Muscle layer of colon (tissue), 2 donors: ENCODE results near the gene TMEM164.

Source experiments
- H3K27ac ChIP-seq: one replicate; pipeline ENCODE4 v1.7.0; 2013; ENCODE audit warnings: low read depth, mild to moderate bottlenecking, low read length, moderate library complexity
- H3K27me3 ChIP-seq, 2 donors: one replicate each; pipeline ENCODE4 v1.7.0; 2013; ENCODE audit warnings: low read length in 2 of 2, mild to moderate bottlenecking in 2 of 2; ENCODE audit not compliant: insufficient read depth in 2 of 2, control insufficient read depth in 1 of 2
- H3K36me3 ChIP-seq: one replicate; pipeline ENCODE4 v1.7.0; 2013; ENCODE audit warnings: mild to moderate bottlenecking, low read length; ENCODE audit not compliant: insufficient read depth
- H3K4me1 ChIP-seq: one replicate; pipeline ENCODE4 v1.7.0; 2013; ENCODE audit warnings: mild to moderate bottlenecking, low read length; ENCODE audit not compliant: insufficient read depth
- H3K4me3 ChIP-seq, 2 donors: one replicate each; pipeline ENCODE4 v1.7.0; 2013; ENCODE audit warnings: low read length in 2 of 2, low read depth in 1 of 2, mild to moderate bottlenecking in 1 of 2, moderate library complexity in 1 of 2
- H3K9ac ChIP-seq: one replicate; pipeline ENCODE4 v1.7.0; 2013; ENCODE audit warnings: low read length
- H3K9me3 ChIP-seq: one replicate; pipeline ENCODE4 v1.7.0; 2013; ENCODE audit warnings: mild to moderate bottlenecking, low read length
- donor health status: abdominal sarcoma.
- donor health status: Adenocarcinoma of cecum.

Gene TMEM164

GRCh38 chrX:110004731-110005369 is 1.9 kb downstream of the TMEM164 start:
- Histone ChIP-seq H3K27me3 (no peaks in the 10 kb centered on the region), H3K36me3 (no peaks in the 10 kb centered on the region), H3K9me3 (no peaks in the 10 kb centered on the region), H3K9ac (no peak overlapping the region), H3K4me1 (peaks cover 11% of the 10 kb centered on the region), H3K27ac (no peak overlapping the region), H3K4me3 (no peak overlapping the region)

- Histone ChIP-seq H3K9me3 (no peaks in the 10 kb centered on the region), H3K4me3 (no peak overlapping the region), H3K9ac (no peak overlapping the region), H3K27me3 (no peaks in the 10 kb centered on the region), H3K36me3 (no peaks in the 10 kb centered on the region), H3K27ac (no peak overlapping the region), H3K4me1 (peaks cover 11% of the 10 kb centered on the region)
Observed at GRCh38 chrX:110006161-110006560, 3.2 kb downstream of the TMEM164 start.

GRCh38 chrX:110006821-110007375 is 4.0 kb downstream of the TMEM164 start:
- no peak overlapping the region for H3K4me3 ChIP-seq
- peaks cover 8% of the 10 kb centered on the region for H3K4me1 ChIP-seq
- no peak overlapping the region for H3K27ac ChIP-seq
- H3K36me3 ChIP-seq: no peaks in the 10 kb centered on the region
- H3K9ac ChIP-seq: no peak overlapping the region
- H3K9me3 ChIP-seq: no peaks in the 10 kb centered on the region
- no peaks in the 10 kb centered on the region for H3K27me3 ChIP-seq

- Histone ChIP-seq H3K4me1 (peaks cover 7% of the 10 kb centered on the region), H3K27me3 (no peaks in the 10 kb centered on the region), H3K36me3 (no peaks in the 10 kb centered on the region), H3K4me3 (no peak overlapping the region), H3K9me3 (no peaks in the 10 kb centered on the region), H3K9ac (no peak overlapping the region), H3K27ac (no peak overlapping the region)
Observed at GRCh38 chrX:110008011-110008635, 5.2 kb downstream of the TMEM164 start.

GRCh38 chrX:110012818-110013485 is 10.0 kb downstream of the TMEM164 start:
- no peaks in the 10 kb centered on the region for H3K27me3 ChIP-seq
- H3K36me3 ChIP-seq: no peaks in the 10 kb centered on the region
- H3K4me3 ChIP-seq: no peak overlapping the region
- no peak overlapping the region for H3K9ac ChIP-seq
- no peaks in the 10 kb centered on the region for H3K4me1 ChIP-seq
- no peak overlapping the region for H3K27ac ChIP-seq
- no peaks in the 10 kb centered on the region for H3K9me3 ChIP-seq

- no peaks in the 10 kb centered on the region for H3K4me1 ChIP-seq
- H3K27me3 ChIP-seq: no peaks in the 10 kb centered on the region
- no peak overlapping the region for H3K27ac ChIP-seq
- H3K9ac ChIP-seq: no peak overlapping the region
- no peaks in the 10 kb centered on the region for H3K36me3 ChIP-seq
- no peaks in the 10 kb centered on the region for H3K9me3 ChIP-seq
- no peak overlapping the region for H3K4me3 ChIP-seq
Observed at GRCh38 chrX:110013968-110014367, 11.1 kb downstream of the TMEM164 start.

GRCh38 chrX:110015032-110015431 is 12.1 kb downstream of the TMEM164 start:
- H3K9me3 ChIP-seq: no peaks in the 10 kb centered on the region
- H3K27me3 ChIP-seq: no peaks in the 10 kb centered on the region
- H3K36me3 ChIP-seq: no peaks in the 10 kb centered on the region
- H3K9ac ChIP-seq: no peak overlapping the region
- no peak overlapping the region for H3K4me3 ChIP-seq
- H3K27ac ChIP-seq: no peak overlapping the region
- no peaks in the 10 kb centered on the region for H3K4me1 ChIP-seq

GRCh38 chrX:110015915-110016314 is 13.0 kb downstream of the TMEM164 start:
- no peak overlapping the region for H3K4me3 ChIP-seq

GRCh38 chrX:110020536-110020935 is 17.6 kb downstream of the TMEM164 start:
- no peaks in the 10 kb centered on the region for H3K36me3 ChIP-seq
- H3K27me3 ChIP-seq: no peaks in the 10 kb centered on the region
- no peak overlapping the region for H3K4me3 ChIP-seq
- H3K27ac ChIP-seq: no peak overlapping the region
- no peak overlapping the region for H3K9ac ChIP-seq
- H3K4me1 ChIP-seq: no peaks in the 10 kb centered on the region
- H3K9me3 ChIP-seq: no peaks in the 10 kb centered on the region

More at GRCh38 chrX:110015915-110016314, 13.0 kb downstream of the TMEM164 start:
- no peaks in the 10 kb centered on the region for H3K27me3 ChIP-seq
- H3K9ac ChIP-seq: no peak overlapping the region
- H3K27ac ChIP-seq: no peak overlapping the region
- H3K9me3 ChIP-seq: no peaks in the 10 kb centered on the region
- no peaks in the 10 kb centered on the region for H3K36me3 ChIP-seq
- no peaks in the 10 kb centered on the region for H3K4me1 ChIP-seq

GRCh38 chrX:110021258-110022022 is 18.5 kb downstream of the TMEM164 start:
- H3K9me3 ChIP-seq: no peaks in the 10 kb centered on the region
- no peaks in the 10 kb centered on the region for H3K36me3 ChIP-seq
- no peak overlapping the region for H3K9ac ChIP-seq

More at GRCh38 chrX:110021258-110022022, 18.5 kb downstream of the TMEM164 start:
- Histone ChIP-seq H3K27me3 (no peaks in the 10 kb centered on the region), H3K4me3 (no peak overlapping the region), H3K27ac (no peak overlapping the region), H3K4me1 (no peaks in the 10 kb centered on the region)
